ENCODE data around the gene RBM11.

DNA sequence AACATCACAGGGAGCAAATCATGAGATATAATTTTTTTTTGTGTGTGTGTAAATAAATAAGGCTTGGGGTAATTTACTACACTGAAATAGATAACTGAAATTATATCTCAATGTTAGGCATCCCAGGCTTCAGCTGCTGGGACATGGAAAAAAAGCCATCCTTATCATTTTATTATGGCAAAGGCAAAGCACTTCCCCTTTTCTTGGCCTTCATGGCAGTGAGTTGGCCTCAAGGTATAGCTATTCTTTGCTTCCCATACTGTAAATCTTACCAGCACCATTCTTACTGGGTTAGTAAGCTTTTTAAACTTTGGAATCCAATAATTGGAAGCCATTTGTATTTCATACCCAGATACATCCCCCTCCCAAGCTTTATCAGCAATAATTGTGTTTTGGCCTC, 29.0 kb downstream of the RBM11 start:
- TF ChIP-seq, protein P1, sequence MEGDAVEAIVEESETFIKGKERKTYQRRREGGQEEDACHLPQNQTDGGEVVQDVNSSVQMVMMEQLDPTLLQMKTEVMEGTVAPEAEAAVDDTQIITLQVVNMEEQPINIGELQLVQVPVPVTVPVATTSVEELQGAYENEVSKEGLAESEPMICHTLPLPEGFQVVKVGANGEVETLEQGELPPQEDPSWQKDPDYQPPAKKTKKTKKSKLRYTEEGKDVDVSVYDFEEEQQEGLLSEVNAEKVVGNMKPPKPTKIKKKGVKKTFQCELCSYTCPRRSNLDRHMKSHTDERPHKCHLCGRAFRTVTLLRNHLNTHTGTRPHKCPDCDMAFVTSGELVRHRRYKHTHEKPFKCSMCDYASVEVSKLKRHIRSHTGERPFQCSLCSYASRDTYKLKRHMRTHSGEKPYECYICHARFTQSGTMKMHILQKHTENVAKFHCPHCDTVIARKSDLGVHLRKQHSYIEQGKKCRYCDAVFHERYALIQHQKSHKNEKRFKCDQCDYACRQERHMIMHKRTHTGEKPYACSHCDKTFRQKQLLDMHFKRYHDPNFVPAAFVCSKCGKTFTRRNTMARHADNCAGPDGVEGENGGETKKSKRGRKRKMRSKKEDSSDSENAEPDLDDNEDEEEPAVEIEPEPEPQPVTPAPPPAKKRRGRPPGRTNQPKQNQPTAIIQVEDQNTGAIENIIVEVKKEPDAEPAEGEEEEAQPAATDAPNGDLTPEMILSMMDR (conservative IDR thresholded peaks at IDR 0.05 in 1 of 2, IDR thresholded peaks at IDR 0.05 in 1 of 2; ENCODE audit: extremely low read depth in 1 of 2, insufficient read depth in 1 of 2, low read depth in 1 of 2, low read length in 2 of 2) = no peak
- TF ChIP-seq EZH2 (IDR thresholded peaks at IDR 0.05; ENCODE audit: borderline replicate concordance, low read length) = no peak
